HG02938 (cell line): ENCODE data around the gene SEPTIN1.
"Not testable (repeated sequence)": the region's sequence is repeated elsewhere in the genome, so short reads cannot be mapped to it uniquely, and the experiment has no call there.

ENCODE experiments used
- ATAC-seq: cut with Tn5 transposase; IDR thresholded peaks from one replicate; pipeline ENCODE4 v1.9.1; 2021; ENCODE audit warnings: mild to moderate bottlenecking, moderate library complexity; ENCODE audit not compliant: unreplicated experiment

The SEPTIN1 gene

DNA sequence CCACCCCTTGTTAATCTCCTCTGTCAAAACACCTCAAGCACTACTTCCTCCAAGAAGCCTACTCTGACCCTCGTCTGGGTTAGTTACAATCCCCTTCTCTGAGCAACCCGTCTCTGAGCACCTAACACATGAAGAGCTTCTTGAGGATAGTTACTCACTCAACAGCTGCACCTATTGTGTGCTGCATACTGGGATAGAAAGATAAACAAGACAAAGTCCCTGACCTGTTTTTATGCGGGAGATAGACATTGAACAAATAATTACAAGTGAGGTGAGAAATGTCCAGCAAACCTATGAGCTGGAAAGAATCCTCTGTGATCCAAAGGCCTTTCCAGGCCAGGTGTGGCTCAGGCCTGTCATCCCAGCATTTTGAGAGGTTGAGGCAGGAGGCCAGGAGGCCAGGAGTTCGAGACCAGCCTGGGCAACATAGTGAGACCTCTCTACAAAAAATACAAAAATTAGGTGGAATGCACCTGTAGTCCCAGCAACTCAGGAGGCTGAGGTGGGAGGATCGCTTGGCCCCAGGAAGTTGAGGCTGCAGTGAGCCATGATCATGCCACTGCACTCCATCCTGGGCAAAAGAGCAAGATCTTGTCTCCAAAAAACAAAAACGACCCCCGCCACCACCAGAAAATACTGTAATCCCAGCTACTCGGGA, 19.5 kb upstream of the SEPTIN1 start:
- ATAC-seq: no peak

- ATAC-seq: no peak
Observed at GRCh38 chr16:30399435-30400186, 17.2 kb upstream of the SEPTIN1 start.

- no peak for ATAC-seq
Observed at GRCh38 chr16:30398661-30399434, 16.5 kb upstream of the SEPTIN1 start.

DNA sequence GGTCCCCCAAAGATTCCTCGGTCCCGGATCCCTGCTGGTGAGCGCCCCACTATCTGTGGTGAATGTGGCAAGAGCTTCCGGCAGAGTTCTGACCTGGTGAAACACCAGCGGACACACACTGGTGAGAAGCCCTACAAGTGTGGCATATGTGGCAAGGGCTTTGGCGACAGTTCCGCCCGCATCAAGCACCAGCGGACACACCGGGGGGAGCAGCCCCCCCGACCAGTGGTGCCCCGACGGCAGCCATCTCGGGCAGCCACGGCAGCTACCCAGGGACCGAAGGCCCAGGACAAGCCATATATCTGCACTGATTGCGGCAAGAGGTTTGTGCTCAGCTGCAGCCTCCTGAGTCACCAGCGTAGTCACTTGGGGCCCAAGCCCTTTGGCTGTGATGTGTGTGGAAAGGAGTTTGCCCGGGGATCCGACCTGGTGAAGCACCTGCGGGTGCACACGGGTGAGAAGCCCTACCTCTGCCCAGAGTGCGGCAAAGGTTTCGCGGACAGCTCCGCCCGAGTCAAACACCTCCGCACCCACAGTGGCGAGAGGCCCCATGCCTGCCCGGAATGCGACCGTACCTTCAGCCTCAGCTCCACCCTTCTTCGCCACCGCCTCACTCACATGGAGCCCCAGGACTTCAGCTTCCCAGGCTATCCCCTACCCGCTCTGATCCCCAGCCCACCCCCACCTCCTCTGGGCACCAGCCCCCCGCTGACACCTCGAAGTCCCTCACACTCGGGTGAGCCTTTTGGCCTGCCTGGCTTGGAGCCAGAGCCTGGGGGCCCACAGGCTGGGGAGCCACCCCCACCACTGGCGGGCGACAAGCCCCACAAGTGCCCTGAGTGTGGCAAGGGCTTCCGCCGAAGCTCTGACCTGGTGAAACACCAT, 15.7 kb upstream of the SEPTIN1 start:
- no peak for ATAC-seq

DNA sequence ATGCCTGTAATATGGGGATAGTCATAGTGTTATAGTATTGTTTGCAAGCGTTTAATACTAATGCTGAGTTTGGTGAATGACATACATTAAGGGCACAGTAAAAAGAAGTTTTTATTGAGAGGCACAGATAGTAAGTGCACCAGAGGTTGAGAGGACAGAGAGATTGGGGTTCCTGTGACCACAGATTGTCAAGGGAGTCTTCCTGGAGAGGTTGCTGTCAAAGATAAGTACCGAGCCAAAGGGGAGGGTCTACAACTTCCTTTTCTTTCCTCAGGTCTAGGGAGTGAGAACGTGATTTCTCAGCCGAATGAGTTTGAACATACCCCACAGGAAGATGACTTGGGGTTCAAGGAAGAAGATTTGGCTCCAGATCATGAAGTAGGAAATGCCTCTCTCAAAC, 14.7 kb upstream of the SEPTIN1 start:
- ATAC-seq: no peak

DNA sequence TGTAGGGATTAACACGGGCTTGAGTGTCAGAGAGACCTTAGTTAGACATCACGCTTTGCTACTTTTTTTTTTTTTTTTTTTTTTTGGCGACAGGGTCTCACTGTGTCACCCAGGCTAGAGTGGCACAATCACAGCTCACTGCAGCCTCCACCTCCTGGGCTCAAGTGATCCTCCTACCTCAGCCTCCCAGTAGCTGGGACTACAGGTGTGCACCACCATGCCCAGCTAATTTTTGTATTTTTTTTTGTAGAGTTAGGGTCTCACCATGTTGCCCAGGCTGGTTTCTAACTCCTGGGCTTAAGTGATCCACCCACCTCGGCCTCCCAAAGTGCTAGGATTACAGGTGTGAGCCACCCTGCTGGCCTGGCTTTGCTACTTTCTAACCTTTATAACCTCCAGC, 14.3 kb upstream of the SEPTIN1 start:
- ATAC-seq: not testable (repeated sequence)

GRCh38 chr16:30395992-30396585, 13.7 kb upstream of the SEPTIN1 start:
- ATAC-seq: no peak

DNA sequence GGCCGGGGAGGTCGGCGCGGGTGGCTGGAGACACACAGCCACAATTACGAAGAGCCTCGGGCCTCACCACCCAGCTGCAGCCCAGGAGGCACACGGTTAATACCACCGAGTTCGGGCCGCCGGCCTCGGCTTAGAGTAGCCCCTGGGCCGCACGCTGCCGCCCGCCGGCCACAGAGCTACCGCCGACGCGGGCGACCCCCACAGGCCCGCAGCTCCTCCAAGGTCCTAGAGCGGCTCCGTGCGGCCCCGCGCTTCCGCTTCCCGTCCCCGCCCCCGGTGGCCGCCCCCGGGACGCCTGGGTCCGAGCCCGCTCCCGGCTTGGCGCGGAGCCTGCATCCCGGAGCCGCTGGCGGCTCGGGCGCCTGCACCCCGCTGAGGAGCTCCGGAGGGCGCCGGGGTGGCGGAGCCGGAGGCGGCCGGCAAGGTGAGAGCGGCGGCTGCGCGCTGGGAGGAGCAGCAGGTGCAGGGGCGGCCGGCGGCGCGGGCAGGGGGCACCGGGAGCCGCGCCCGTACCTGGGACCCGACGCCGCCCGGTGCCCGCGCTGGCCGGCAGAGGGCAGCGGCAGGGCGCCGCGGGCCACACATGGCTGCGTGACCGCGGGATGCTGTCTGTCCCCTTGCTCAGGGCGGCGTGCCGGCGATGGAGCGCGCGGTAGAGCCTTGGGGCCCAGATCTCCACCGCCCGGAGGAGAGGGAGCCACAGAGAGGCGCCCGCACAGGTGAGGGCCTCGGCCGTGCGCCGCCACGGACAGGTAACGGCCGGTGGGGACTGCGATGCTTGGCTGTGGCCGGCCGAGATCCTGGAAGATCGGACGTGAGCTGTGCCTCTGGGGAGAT, 13.0 kb upstream of the SEPTIN1 start, which contains the start of gene ZNF48:
Gene ZNF48 (plus strand): TSS at position 266 of the 837 bp plus-strand sequence. CDS start 375 bp downstream, at position 641.
- ATAC-seq: no peak

- no peak for ATAC-seq
Observed at GRCh38 chr16:30394592-30395154, 12.3 kb upstream of the SEPTIN1 start.

DNA sequence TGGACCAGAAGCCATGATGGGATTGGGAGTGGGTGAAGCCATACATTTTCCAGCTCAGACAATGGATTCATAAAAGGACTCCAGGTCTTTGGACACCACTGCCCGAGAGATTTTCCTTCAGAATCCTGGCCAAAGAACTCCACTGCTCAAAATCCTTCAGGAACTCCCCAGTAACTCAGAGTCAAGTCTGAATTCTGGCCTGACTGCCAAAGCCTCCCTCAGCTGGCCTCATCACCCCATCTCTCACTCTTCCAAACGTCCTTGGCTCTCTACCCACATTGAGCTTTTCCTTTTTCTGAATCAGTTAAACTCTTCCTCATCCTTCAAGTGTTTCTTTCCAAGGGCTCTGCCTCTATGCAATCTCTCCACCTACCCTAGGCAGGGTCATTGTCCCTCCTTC, 1.2 kb upstream of the SEPTIN1 start:
- no peak for ATAC-seq

GRCh38 chr16:30381291-30382041, 895 bp downstream of the SEPTIN1 start:
- no peak for ATAC-seq

GRCh38 chr16:30380803-30381208, 1.6 kb downstream of the SEPTIN1 start:
- ATAC-seq: no peak

GRCh38 chr16:30380072-30380802, 2.1 kb downstream of the SEPTIN1 start:
- no peak for ATAC-seq

- no peak for ATAC-seq
Observed at GRCh38 chr16:30379158-30379783, 3.1 kb downstream of the SEPTIN1 start.

DNA sequence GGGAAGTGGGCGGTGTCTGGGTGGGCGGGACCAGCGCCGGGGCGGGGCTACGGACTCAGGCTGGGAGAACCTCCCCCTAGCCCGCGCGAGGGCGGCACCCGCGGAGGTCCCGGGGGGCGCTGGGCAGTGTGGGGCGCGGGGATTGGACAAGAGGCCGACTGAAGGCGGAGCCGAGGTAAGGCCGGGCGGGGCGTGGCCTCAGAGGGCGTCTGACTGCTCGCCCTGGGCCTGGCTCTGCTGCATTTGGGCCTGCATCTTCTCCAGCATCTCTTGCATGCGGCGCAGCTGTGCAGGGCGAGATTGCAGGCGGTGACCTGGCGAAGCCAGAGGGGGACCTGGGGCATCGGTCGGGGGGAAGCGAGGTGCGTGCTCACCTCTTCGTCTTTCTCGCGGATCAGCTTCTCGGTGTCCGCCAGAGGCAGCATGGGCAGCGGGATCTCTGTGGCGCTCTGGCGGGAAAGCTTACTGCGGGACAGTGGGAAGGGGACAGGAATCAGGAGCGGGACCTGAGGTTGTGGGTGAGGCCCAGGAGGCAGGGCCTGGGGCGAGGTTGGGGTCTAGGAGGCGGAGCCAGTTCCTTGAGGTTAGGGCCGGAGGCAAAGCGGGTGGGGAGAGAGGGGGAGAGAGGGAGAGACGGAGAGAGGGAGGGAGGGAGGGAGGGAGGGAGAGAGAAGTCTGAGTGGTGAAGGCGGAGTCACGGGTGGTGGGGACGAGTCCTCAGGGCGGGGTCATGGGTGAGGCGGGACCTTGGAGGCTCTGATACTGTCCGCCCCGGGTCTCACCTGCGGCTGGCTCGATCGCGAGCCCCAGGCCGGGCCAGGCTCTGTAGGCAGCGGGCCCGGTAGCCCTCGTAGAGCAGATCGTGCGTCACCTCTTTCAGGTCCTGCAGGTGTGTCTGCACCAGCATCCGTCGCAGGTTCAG, 3.9 kb downstream of the SEPTIN1 start:
- ATAC-seq: peak; percentile 64

GRCh38 chr16:30377812-30378235, 4.5 kb downstream of the SEPTIN1 start:
- peak; percentile 37 for ATAC-seq
